CD4-positive, alpha-beta T cell treated with Interleukin-6 at 100 ng/mL for 8 hours (primary cell): ENCODE data around the gene ARHGAP15.

Source experiments
- DNase-seq: peaks from one replicate; pipeline ENCODE4 v3.0.0-alpha.2; 2020; ENCODE audit warnings: mixed read lengths, low spot score

The ARHGAP15 gene

DNA sequence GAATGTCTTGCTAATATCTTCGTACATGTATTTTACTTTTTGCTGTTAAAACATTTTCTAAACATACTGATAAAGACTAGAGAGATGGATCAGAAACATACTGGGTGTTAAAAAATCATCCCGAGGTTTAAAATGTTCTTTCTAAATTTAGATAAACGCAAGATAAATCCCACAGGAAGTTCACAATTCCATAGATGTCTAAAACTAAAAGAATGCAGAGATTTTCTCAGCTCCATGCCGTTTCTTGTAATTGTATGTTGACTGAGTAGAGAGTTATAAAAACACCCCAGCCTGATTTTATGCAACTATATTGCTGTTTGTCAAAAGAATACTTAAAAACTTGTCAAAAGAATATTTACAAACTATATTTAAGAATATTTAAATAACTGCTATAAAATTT is 455.7 kb downstream of the ARHGAP15 start:
- no peak for DNase-seq

GRCh38 chr2:143586119-143586518 is 456.9 kb downstream of the ARHGAP15 start:
- DNase-seq: no peak

- no peak for DNase-seq
These were observed 459.5 kb downstream of the ARHGAP15 start for GRCh38 chr2:143588746-143589145.

GRCh38 chr2:143594161-143594560 is 464.9 kb downstream of the ARHGAP15 start:
- no peak for DNase-seq

- DNase-seq: no peak
These were observed 465.5 kb downstream of the ARHGAP15 start for GRCh38 chr2:143594745-143595144.

- DNase-seq: no peak
These were observed 470.9 kb downstream of the ARHGAP15 start for GRCh38 chr2:143600116-143600515.

- no peak for DNase-seq
These were observed 472.6 kb downstream of the ARHGAP15 start for GRCh38 chr2:143601828-143602227.

DNA sequence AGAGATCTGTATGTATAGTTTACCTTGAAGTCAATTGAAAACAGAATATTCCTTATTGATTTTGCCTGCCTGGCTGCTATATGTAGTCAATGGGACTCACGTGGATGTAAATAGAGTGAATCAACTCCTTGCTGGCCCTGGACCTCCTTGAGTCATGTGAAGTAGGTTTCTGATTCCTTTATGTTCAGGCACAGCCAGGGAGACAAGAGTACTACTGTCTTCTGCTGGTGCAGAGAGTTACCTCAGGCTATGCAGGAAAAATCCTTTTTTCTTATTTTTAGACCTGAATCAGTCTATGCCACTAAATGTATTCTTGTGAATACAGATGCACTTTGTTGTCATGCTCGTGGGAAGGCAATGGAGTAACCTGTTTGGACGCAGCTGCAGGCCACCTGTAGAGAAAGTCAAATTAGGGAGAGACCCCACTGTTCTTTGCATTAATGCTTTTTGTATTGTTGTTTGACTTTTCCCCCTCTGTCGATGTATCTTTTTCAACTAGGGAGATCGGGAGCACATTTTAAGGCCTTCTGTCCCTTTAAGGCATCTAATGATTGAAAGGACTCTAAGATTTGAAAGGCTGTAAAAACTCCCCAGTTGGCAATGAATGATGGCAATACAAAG is 473.9 kb downstream of the ARHGAP15 start:
- no peak for DNase-seq

DNA sequence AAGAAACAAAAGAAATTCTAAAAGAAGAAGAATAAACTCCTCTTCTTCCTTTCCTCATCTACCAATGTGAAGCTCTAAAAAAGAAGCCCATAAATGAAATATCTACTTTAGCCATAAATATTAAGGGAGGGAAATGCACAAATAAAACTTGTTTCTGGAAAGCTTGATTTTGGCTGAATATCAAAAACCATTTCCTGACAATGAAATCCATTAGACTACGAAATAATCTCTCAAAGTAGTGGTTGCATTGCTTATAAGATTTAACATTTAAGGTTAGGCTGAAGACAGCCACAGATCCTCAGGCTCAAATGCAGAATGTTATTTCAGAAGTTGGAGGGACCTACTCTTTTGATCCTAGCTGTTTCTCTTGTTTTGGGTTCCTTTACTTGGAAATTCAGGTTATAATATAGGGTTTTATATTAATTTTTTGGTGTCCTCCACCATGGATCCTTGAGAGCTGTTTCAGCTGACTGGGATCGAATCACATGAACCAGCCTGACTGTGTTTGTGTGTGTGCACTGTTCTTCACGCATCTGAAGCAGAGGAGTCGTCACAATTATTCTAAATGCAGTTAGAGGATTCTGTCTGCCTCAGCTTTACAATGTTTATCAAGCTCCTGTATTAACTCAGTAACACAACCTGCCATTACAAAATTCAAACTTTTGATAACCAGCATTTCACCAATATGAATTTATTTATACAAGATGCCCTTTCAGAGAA is 474.8 kb downstream of the ARHGAP15 start:
- DNase-seq: no peak

DNA sequence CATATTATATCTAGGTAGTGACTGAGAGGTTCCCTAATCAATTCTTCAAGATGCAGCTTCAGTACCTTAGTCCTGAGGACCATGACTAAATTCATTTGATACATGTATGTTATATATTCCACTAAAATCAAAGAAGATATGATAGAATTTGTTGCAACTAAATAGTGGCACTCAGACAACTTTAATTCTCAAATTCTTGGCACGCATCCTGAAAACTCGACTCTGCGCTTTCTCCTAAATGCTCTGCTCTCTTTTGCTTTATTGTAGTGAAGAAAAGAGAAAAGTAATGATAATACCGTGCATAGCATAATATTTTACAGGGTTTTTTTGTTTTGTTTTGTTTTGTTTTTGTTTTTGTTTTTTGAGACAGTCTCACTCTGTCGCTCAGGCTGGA is 475.3 kb downstream of the ARHGAP15 start:
- DNase-seq: no peak

DNA sequence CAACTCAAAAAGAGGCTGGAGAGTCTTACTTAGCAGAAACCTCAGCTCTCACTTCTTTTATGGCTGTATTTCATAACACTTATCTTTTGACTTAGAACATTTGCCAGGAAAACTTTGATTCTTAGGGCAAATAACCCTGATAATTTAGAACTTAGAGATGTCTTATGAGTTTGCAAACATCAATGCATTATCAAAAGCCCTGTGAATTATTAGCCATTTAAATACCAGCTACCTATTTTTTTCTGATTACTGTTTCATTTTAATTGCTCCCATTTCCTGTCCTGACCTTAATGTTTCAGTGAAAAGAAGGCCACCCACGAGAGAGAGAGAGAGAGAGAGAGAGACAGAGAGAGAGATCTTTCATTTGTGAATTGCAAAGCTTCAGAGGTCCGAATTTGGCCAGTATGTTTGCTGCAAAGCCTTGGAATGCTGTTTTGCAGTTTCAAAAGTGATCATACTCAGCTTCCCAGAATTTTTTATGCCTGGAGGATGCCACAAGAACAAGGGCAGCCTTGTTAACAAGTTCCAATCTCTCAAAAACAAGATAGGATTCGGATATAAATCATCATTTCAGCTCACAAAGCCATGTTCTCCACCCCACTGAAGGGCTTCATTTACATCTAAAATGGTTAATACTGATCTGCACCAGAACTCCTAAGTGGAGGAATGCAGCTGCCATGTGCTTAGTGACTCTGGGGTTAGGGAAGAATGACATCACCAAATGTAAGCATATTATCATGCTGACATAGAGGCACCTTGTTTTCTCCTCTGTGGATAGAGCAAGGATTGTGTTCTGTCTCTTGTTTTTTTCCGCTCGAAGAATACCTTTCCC is 478.2 kb downstream of the ARHGAP15 start:
- DNase-seq: no peak

DNA sequence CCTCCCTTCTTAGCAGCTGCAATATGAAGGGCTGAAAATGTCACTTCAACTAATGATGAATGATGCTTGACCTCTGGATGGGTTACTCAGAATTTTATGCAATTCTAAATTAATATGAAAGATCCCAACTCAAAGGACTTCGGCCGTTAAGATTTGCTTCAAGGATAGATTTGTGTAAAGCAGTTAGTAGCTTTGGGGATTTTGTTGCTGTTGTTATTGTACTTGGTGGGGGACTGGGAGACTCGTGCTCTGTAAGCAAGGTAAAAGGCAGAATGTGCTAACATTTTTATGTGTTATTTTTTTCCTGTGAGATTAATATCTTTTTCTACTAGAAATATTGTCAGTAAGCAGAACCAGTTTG is 478.8 kb downstream of the ARHGAP15 start:
- DNase-seq: no peak

DNA sequence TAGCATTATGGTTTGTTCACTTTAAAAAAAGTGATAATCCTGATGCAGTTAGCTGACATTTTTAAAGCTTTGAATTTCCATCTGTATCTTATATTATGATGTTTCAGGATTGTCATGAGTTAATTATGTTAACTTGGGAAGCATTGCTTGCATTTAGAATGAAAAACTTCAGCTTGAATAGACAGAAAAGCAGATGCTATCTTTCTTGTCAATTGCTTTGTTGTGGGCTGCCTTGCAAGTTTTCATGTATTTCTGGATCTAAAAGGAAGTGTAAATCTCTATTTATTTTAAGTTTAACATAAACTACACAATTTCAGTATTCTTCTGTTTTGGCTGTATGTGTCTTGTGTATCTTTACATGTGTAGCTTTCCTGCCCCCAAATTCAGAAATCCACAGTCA is 479.5 kb downstream of the ARHGAP15 start:
- DNase-seq: no peak

DNA sequence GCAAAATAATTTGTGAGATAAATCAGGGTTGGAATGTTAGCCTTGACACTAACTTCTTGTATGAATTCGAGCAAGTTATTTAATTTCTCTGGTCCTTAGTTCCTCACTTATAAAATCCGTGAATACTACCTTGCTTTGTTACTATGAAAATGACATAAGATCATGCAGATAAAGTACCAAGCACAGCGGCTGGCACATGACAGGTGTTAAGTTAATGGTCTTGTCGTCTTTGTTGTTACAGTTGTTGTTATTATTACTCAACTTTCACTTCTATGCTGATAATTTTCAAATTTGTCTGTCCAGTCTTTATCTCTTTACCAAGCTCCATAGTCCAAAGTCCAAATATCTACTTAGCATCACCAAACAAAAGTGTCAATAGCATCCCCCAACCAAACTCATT is 482.1 kb downstream of the ARHGAP15 start:
- DNase-seq: no peak

DNA sequence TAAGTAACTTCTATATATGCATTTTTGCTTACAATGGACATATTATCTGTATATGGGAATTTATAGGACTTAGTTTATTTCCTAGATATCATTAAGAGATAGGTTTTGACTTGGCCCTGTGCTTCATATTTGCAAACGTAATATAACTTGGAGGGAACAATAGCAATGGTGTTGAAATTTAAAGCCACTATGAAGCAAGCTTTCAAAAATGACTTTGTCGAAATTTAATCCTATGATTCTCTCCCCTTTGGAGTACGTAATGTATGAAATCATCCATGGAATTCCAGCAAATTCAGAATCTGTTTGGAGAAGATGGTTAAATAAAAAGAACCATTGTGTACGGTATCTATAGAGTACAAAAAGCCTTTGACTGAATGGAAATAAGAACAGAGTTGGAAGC is 486.3 kb downstream of the ARHGAP15 start:
- no peak for DNase-seq

DNA sequence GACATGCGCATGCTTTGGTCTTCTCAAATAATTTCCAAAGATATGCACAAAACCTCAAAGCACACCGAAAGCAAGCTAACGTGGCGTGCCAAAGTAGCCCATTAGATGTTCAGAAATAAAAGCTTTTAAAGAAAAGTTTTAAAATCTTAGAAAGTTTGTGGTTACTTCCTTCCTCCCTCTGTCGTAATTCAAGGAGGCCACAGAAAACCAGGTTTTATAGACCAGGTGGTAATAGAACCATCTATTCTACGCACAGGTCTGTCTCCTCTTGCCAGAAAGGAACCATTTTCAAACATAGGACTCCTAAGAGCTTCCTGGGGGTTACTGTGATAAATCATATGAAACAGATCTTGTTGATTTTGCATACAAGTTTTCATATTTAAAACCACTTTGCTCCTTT is 487.2 kb downstream of the ARHGAP15 start:
- DNase-seq: no peak

GRCh38 chr2:143617803-143618415 is 488.7 kb downstream of the ARHGAP15 start:
- DNase-seq: no peak

DNA sequence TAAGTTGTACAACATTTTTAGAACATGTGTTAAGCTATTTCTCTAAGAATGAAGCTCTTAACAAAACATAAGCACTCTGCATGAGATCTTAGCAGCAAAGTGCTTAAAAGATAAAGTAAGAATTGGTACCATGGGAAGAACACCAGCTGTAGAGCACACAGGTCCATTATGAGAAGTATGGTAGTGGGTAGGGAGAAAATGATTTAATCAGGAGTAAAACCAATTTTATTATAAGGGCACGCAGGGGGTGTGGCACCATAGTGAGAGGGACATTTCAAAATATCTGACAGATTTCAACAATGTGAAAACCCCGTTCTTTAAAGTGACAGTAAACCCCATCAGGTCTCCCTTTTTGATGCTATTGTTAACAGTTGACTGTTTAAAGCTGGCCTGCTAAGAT is 492.9 kb downstream of the ARHGAP15 start:
- DNase-seq: no peak

- no peak for DNase-seq
These were observed 494.2 kb downstream of the ARHGAP15 start for GRCh38 chr2:143623231-143623908.

DNA sequence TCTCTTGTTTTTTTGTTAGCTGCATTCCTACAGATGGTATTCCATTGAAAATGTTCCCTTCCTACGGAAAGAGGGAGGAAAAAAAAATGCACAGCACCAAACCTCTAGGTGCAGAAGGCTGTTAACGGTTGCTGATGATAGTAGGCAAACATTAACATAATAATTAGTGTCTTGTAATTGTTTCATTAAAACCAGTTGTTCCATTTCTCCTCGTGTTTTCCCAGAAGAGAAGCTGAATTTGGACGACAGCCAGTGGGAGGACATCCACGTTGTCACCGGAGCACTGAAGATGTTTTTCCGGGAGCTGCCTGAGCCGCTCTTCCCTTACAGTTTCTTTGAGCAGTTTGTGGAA is 494.7 kb downstream of the ARHGAP15 start:
- no peak for DNase-seq

DNA sequence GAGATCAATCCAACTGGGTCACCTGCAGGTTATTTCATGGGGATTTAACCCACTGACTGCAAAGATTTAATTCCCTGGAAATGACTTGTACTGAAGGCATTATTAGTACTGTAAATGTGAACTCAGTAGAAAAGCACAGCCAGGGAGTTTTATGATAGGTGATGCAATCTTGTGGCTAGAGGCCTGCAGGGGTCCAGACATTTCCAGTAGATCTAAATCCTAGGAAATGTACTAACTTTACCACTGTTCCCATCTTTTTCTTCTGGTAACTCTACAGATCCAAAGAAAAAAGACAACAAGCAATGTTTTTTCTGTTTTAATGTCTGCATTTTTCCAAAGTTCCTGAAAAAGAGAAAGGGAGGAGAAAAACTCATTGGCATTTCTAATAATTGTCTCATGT is 500.1 kb downstream of the ARHGAP15 start:
- no peak for DNase-seq

DNA sequence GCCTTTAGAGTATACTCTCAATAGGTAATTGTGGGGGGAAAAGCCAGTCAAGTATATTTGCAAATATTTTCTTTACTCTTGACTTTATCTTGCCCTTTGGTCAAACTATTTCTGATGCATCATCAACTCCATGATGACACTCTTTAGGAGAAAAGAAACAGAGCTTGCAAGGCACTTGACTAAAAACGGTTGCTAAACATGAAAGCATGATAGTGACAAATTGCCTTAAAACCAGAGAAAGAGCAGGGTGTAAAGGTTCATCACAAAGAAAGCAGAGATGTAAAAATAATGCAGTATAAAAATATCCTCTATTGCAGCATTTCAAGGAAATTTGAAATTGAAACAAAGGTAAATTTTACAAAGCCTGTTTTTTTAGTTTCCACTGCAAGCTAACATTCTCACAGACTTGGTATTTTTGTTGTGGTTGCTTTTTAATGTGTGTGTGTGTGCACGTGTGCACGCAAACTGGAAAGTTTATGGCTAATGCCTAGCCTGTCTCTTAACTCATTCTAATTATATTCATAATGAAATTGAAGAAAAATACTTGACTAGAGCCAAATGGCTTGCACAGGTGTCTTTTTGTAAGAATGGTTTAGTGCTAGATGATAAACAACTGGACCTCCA is 503.6 kb downstream of the ARHGAP15 start:
- DNase-seq: no peak
